Stimulated activated effector memory CD8-positive, alpha-beta T cell treated with anti-CD3 and anti-CD28 coated beads, Interleukin-12 subunit alpha, Interleukin-12 subunit beta, amount 100 ng/mL, for 72 hours (primary cell): Measurements from ENCODE around the gene CYP27B1.
"Not testable (repeated sequence)": the region's sequence is repeated elsewhere in the genome, so short reads cannot be mapped to it uniquely, and the experiment has no call there.

Experiments used
- ATAC-seq: fragments of 150-1000 bp; cut with Tn5 transposase; 2 replicates; pipeline ENCODE4 v1.10.0; 2021
- DNase-seq, 2 donors: peaks; one replicate each; pipeline ENCODE4 v3.0.0; 2021 to 2022; ENCODE audit warnings: low spot score in 2 of 2
- H3K27ac Mint-ChIP-seq: one replicate; pipeline ENCODE4 v1.8.0; 2022; ENCODE audit warnings: mild to moderate bottlenecking, mixed read lengths
- H3K36me3 Mint-ChIP-seq: one replicate; pipeline ENCODE4 v1.8.0; 2022; ENCODE audit warnings: mild to moderate bottlenecking, mixed read lengths
- H3K4me1 Mint-ChIP-seq: one replicate; pipeline ENCODE4 v1.8.0; 2022; ENCODE audit warnings: mixed read lengths
- H3K4me3 Mint-ChIP-seq: one replicate; pipeline ENCODE4 v1.8.0; 2022; ENCODE audit warnings: mild to moderate bottlenecking, mixed read lengths
- H3K9me3 Mint-ChIP-seq: one replicate; pipeline ENCODE4 v1.8.0; 2022; ENCODE audit warnings: mixed read lengths

Gene CYP27B1

DNA sequence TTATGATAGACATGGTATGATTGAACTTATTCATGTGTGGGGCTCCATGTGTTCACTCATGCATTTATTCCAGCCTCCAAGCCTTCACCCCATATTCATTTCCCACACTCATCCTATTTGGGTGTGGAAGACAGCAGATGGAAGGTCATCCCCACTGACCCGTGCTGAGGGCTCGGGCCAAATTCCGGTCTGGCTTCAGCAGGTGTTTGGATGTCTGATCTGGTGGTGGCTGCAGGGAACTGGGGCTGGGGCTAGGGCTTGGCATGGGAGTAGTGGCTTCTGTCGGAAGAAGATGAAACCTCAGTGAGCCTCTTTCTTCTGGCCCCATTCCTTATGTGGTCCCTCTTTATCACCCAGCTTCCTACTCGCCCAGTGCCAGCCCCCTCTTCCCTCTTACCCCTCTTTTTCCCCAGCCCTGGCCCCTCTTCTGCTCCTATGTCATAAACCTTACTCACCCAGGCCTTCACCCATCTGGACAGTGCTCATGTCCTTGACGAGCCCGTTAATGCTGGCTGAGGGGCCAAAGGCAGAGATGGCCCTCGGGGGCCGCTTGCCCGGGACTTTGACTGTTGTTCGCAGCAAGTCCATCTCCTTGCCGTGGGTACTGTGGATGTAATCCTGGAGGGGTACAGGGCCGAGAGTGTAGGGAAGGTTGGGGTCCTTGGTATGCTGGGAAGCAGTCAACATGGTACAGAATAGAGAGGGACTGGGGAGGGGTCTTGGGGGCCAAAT lies 36.4 kb downstream of the CYP27B1 start:
- ATAC-seq (no peak), DNase-seq (no peak)
- Mint-ChIP-seq H3K36me3 (peaks cover 84% of the 10 kb centered on the region), H3K9me3 (no peaks in the 10 kb centered on the region), H3K4me1 (peaks cover 23% of the 10 kb centered on the region), H3K27ac (peak overlapping the region; percentile 41), H3K4me3 (no peak overlapping the region)

DNA sequence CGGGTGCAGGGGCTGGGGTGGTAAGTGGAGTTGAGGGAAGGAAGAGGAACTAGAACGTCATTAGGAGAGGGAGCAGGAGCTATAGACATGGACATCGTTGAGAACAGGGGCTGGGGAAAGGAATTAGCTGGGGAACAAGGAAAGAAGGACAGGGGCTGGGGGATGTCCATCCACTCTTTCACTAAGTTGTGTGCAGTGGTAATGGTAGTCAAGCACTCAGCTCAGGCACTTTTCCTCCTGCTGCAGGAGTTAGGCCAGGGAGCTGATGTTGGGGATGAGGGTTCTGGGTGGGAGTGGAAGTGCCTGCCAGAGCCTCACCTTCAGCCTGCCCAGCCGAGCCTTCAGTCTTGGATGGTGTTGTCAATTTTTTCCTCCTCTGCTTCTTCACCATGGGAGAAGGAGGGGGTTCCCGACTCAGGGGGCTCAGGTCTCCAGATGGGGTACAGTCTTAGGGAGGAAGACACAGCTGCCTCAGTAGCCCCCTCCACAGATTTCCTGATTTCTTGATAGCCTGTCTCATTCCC lies 37.5 kb downstream of the CYP27B1 start:
- DNase-seq, result no peak
- Mint-ChIP-seq H3K4me3 (no peak overlapping the region), H3K4me1 (peaks cover 23% of the 10 kb centered on the region), H3K9me3 (no peaks in the 10 kb centered on the region), H3K27ac (peak overlapping the region; percentile 41), H3K36me3 (peaks cover 87% of the 10 kb centered on the region)
- no peak for ATAC-seq

DNA sequence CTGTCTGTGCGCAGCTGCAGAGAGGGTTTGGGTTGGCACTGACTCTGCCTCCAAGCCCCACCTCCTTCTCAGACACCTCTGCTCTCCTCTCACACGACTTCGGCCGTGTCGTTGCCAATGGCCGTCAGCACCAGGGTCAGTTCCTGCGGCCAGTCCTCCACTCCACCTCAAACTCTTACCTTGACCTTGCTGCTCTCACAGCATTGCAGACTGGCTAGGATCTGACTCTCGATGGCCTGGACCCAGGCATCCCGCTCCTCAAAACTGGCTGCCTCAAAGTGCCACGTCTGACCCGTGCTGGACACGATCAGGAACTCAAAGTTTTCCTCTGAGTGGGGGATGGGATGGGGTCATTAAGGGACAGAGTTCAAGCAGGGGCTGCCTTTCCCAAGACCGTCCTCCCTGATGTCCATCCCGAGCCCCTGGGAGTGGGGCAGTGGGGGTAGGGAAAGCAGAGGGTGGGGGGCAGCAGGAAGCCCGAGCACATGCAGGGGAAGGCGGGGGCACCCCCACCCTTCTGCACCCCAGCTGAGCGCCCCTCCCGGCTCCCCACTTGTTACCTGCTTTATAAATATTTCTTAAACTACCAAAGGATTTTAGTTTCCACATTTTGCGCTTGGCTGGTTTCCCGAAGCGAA lies 39.0 kb downstream of the CYP27B1 start:
- Mint-ChIP-seq H3K36me3 (peaks cover 90% of the 10 kb centered on the region), H3K9me3 (no peaks in the 10 kb centered on the region), H3K4me1 (peaks cover 28% of the 10 kb centered on the region), H3K27ac (peak overlapping the region; percentile 16), H3K4me3 (no peak overlapping the region)
- DNase-seq (no peak), ATAC-seq (no peak)

DNA sequence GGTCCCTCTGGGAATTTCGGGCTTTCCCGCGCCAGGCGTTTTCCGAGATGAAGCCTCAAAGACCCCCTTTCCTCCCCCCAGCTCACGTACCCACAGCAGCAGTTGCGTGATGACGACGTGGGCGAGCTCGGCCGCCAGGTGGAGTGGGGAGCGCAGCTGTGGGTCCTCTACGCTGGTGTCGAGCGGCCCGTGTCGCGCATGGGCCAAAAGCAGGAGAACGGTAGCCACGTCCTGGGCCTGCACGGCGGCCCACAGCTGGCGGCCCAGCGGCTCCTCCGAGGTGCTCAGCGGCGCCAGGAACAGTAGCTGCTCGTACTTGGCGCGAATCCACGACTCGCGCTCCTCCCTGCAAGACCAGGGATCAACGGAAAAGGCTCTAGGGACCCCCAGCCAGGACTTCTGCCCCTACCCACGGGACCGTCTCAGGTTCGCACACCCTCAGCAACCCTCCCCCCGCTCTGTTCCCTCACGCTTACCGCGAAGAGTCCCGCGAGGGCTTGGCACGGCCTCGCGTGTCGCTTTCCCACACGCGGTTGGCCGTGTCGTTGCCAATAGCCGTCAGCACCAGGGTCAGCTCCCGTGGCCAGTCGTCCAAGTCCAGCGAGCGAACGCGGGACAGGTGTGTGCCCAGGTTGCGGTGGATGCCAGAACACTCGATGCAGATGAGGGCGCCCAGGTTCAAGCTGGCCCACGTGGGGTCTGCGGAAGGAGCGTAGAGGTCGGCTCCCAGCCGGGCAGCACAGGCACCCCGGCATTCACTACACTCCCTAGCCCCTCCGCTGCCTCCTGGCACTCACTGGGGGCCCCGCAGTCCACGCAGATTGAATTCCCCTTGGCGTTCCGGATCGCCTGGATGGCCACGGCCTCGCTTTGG lies 39.8 kb downstream of the CYP27B1 start:
- peaks cover 82% of the 10 kb centered on the region for H3K36me3 Mint-ChIP-seq
- no peak overlapping the region for H3K27ac Mint-ChIP-seq
- no peak for DNase-seq
- no peaks in the 10 kb centered on the region for H3K9me3 Mint-ChIP-seq
- no peak for ATAC-seq
- H3K4me3 Mint-ChIP-seq, result no peak overlapping the region
- peaks cover 28% of the 10 kb centered on the region for H3K4me1 Mint-ChIP-seq

DNA sequence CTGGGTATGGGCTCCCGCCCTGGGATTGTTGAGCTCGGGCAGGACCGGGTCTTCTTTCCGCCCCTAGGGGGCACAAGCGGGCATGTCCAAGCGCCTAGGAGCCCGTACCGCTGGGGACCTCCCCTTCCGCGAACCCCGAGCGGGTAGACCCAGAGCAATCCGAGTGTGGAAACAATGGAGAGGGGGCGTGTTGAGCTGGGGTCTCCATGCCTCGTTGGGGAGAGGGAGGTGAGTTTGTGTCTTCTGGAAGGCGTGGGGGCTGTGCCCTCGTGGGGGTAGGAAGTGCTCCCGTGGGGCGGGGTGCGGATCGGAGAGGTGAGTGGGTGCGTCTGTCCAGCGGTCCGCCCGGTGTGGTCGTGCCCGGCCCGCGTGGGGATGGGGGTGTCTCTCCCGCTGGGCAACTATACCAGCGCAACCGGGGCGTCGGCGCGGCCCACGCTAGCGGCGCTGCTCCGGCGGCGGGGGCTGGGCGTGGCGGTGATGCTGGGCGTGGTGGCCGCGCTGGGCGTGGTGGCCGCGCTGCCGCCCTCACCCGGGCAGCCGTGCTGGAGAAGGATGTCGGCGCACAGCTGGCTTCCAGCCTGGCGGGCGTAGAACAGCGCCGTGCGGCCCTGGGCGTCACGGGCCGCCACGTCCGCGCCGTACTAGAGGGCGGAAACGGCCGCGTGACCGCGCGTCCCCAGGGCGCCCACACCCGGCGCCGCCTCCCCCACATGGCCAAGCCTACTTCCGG lies 40.6 kb downstream of the CYP27B1 start:
- H3K4me3 Mint-ChIP-seq, result peak overlapping the region; percentile 52
- peaks cover 82% of the 10 kb centered on the region for H3K36me3 Mint-ChIP-seq
- no peaks in the 10 kb centered on the region for H3K9me3 Mint-ChIP-seq
- DNase-seq (no peak), ATAC-seq (peak; percentile 34)
- H3K27ac Mint-ChIP-seq, result peak overlapping the region; percentile 83
- peaks cover 35% of the 10 kb centered on the region for H3K4me1 Mint-ChIP-seq

DNA sequence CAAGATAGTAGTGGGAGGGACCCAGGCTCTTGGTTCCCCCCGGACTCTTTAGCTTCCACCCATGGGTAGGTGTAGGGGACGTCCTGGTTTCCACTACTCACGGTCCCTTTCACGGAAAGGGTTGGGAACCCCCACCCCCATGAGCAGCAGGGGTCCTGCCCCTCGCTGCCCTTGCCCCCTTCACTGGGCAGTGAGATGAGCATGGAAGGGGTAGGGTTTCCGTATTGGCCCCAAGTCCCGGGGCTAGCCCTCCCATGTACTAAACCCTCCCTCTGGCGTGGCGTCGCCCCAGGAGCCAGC lies 41.1 kb downstream of the CYP27B1 start:
- no peak for DNase-seq

DNA sequence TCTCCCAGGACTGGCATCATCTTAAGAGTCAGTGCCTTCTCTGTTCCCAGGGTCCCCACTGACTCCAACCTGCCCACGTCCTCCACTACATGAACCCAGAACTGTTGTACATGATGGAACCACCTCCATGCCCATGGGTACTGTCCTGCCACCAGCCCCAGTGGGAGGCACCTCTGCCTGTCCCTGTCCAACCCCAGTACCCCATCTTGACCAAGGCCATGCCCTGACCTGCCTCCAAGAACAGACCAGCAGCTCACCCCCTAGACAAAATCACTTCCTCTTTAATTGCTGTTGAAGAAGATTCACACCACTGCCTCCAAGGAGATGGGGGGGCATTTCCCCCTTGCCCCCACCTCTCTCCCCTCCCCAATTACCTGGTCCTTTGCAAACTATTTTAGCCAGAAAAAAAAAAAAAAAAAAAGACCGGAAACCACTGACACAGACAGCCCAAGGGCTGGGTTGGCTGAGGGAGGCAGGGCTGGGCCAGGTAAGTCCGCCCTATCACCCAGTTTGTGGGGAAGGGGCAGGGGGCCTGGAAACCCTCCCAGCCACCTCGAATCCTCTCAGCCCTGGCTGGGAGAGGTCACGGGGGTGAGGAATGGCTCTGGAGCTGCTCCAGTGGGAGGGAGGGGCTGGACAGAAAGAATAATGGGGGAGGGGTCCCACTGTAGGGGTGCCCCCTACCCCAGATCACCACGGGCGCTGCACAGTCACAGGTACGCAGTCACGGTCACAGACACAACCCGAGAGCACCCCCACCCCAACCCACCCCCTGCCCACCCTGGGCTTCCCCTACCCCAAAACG lies 41.7 kb downstream of the CYP27B1 start:
- ATAC-seq, result no peak
- peak overlapping the region; percentile 83 for H3K27ac Mint-ChIP-seq
- DNase-seq, result no peak
- peaks cover 82% of the 10 kb centered on the region for H3K36me3 Mint-ChIP-seq
- H3K4me3 Mint-ChIP-seq, result no peak overlapping the region
- no peaks in the 10 kb centered on the region for H3K9me3 Mint-ChIP-seq
- H3K4me1 Mint-ChIP-seq, result peaks cover 35% of the 10 kb centered on the region

More for the DNA sequence above, 41.1 kb downstream of the CYP27B1 start:
- H3K4me3 Mint-ChIP-seq, result peak overlapping the region; percentile 52
- H3K36me3 Mint-ChIP-seq, result peaks cover 82% of the 10 kb centered on the region
- no peaks in the 10 kb centered on the region for H3K9me3 Mint-ChIP-seq
- H3K4me1 Mint-ChIP-seq, result peaks cover 35% of the 10 kb centered on the region
- H3K27ac Mint-ChIP-seq, result peak overlapping the region; percentile 83
- no peak for ATAC-seq

DNA sequence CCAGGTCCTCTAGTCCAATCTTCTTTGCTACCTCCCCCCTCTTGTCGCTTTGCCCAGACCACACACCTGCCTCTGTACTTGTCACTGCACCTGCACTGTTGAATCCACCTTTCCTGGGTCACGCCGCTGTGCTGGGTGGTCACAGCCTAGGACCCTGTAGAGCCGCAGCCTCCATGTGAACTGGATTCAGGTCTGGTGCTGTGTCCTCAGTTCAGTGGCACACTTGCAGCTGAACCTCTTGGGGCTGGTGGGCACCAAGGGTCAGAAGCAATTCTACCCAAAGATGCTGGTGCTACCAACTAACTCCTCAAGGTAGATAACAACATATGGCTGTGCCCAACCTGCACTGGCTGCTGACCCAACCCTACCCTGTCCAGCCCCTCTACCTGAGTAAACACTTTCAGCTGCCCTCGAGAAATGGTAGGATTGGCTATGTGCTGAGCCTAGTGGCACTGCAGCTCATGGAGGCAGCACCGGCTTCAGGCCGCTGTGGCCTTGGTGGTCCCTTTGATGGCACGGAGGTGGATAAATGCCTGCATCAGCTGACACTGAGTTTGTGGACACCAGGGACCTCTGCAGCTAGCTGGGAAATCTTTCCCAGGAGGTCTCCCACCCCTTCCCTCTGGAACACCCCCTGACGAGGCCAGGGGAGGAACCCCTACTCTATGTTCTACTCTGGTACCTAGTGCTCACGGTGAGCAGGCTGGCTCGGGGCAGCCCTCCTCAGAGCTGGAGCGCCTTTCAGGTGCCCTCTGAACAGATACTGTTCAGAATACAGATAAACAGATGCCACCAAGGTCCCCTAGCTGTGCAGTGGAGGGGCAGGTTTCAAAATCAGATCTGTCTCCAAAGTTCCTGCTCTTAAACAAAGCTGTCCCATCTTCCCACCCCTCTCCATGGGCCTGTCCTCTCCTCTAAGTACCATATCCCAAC lies 42.6 kb downstream of the CYP27B1 start:
- Mint-ChIP-seq H3K36me3 (peaks cover 82% of the 10 kb centered on the region), H3K9me3 (no peaks in the 10 kb centered on the region), H3K4me1 (peaks cover 37% of the 10 kb centered on the region), H3K4me3 (no peak overlapping the region), H3K27ac (peak overlapping the region; percentile 83)
- ATAC-seq, result no peak
- no peak for DNase-seq

DNA sequence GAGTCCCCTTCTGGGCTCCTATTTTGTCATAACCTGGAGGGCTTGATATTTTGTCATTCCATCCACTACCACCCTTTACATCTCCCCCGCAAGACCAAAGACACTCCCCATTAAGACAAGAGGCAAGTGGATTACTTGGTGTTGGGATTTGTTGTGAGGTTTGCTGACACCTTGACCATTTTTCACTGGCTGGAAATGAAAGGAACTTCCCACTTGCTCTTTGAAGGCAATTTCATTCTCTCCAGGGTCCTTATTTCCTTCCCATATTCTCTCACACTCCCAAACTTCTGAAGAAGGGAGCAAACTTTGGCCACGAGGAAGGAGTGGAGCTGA lies 43.3 kb downstream of the CYP27B1 start:
- DNase-seq (no peak), ATAC-seq (no peak)
- no peaks in the 10 kb centered on the region for H3K9me3 Mint-ChIP-seq
- peaks cover 82% of the 10 kb centered on the region for H3K36me3 Mint-ChIP-seq
- H3K4me1 Mint-ChIP-seq, result peaks cover 40% of the 10 kb centered on the region
- H3K27ac Mint-ChIP-seq, result peak overlapping the region; percentile 83
- H3K4me3 Mint-ChIP-seq, result no peak overlapping the region

DNA sequence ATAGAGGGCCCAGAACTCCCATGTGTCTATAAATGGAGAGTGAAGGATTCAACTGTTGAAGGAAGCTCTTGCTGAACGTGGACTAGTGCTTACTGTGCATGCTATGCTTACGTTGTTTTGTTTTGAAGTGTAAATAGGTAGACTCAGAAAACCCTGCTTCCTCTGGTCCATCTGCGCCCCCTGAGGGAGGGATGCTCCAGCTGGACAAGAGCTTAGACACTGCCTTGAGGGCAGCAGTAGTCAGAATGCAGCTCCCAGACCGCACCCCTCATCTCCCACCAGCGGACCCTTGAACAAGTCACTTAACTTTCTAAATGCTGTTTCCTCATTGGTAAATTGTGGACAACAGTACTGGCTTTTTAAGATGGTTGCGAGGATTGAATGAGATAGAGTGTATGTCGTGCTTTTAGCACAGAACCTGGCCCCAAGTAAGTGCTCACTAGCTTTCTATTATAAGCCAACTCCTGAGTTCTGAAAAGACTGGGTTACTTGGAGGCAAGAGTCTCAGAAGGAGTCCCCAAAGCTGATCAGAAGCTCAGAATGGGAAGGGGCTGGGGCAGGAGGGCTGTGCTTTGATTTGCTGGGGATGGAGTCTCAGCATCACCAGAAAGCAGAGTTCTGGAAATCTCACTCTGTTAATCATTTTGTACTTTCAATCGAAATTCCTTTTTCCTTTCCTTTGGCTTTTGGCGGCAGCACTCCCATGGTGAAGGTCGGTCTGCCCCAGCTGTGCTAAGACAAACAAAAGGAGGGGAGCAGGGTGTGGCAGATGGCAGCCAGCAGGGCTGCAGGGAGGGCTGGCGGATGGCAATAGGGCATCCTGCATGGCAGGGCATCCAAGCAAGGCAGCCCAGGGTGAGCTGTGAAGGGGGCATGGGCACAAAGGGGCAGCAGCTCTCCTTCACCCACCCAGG lies 43.9 kb downstream of the CYP27B1 start:
- ATAC-seq (no peak), DNase-seq (no peak)
- Mint-ChIP-seq H3K27ac (peak overlapping the region; percentile 83), H3K9me3 (no peaks in the 10 kb centered on the region), H3K36me3 (peaks cover 82% of the 10 kb centered on the region), H3K4me3 (no peak overlapping the region), H3K4me1 (peaks cover 39% of the 10 kb centered on the region)

DNA sequence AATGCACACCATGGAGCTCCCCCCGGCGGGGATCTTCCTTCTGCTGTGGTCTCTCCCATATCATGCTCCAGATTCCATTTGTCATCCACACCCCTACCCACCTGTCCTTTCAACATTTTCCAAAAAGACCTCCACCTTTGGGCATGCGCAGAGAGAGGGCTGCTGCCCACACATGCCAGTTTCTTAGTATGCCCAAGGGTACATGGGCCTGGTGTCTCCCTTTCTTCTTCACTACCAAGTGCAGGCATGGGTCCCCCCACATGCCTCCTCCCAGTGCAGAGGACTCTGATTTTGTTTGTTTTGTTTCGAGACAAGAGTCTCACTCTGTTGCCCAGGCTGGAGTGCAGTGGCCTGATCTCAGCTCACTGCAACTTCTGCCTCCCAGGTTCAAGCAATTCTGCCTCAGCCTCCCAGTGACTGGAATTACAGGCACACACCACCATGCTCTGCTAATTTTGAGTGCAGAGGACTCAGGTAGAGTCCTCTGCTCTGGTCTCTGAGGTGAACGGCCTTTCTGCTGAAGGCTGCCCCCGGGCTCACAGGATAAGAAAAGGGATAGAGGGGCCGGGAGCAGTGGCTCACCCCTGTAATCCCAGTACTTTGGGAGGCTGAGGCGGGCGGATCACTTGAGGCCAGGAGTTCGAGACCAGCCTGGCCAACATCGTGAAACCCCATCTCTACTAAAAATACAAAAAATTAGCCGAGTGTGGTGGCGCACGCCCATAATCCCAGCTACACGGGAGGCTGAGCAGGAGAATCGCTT lies 44.9 kb downstream of the CYP27B1 start:
- ATAC-seq, H3K9me3 Mint-ChIP-seq, H3K4me3 Mint-ChIP-seq, DNase-seq: not testable (repeated sequence)
- H3K36me3 Mint-ChIP-seq, result peaks cover 86% of the 10 kb centered on the region
- peak overlapping the region; percentile 73 for H3K27ac Mint-ChIP-seq
- peaks cover 35% of the 10 kb centered on the region for H3K4me1 Mint-ChIP-seq
